Upper lobe of left lung (tissue), 4 donors: ENCODE measurements around the gene GPR137.

Source experiments
- CTCF ChIP-seq, 6 experiments: fragments of 450-650 bp in 4 of 6; fragments of 200-600 bp in 2 of 6; sonication (generic) in 2 of 6; IDR thresholded peaks; one replicate each; pipeline ENCODE4 v1.5.1; 2016 to 2019; ENCODE audit warnings: antibody characterized with exemption in 6 of 6
- POLR2A ChIP-seq, 4 donors: fragments of 450-650 bp; IDR thresholded peaks; one replicate each; pipeline ENCODE4 v1.5.1; 2016 to 2017; ENCODE audit warnings: antibody characterized with exemption in 4 of 4, mild to moderate bottlenecking in 2 of 4
- POLR2AphosphoS5 ChIP-seq, 2 donors: sonication (generic); formaldehyde crosslinking; IDR thresholded peaks; one replicate each; pipeline ENCODE4 v1.5.1; 2017; ENCODE audit warnings: antibody characterized with exemption in 2 of 2

GRCh38 chr11:64260147-64260708 lies 25.4 kb upstream of the GPR137 start:
- no peak for TF ChIP-seq CTCF (IDR thresholded peaks at IDR 0.05)
- no peak for TF ChIP-seq POLR2AphosphoS5 (IDR thresholded peaks at IDR 0.05)
- TF ChIP-seq POLR2A (IDR thresholded peaks at IDR 0.05): no peak
